MM.1S (cell line): ENCODE results near the gene DGCR8.

Experiments used
- EZH2 ChIP-seq: fragments of 300-600 bp; sonication (generic); optimal IDR thresholded peaks from 2 replicates; pipeline ENCODE3; 2017; ENCODE audit warnings: low read depth, mild to moderate bottlenecking, antibody characterized with exemption, low read length, mixed read lengths
- TF ChIP-seq, protein P1 (sequence below): fragments of 300-600 bp; sonication (generic); IDR thresholded peaks from 2 replicates; pipeline ENCODE4 v1.5.1; 2016; ENCODE audit warnings: antibody characterized with exemption, low read length, mixed read lengths

DNA sequence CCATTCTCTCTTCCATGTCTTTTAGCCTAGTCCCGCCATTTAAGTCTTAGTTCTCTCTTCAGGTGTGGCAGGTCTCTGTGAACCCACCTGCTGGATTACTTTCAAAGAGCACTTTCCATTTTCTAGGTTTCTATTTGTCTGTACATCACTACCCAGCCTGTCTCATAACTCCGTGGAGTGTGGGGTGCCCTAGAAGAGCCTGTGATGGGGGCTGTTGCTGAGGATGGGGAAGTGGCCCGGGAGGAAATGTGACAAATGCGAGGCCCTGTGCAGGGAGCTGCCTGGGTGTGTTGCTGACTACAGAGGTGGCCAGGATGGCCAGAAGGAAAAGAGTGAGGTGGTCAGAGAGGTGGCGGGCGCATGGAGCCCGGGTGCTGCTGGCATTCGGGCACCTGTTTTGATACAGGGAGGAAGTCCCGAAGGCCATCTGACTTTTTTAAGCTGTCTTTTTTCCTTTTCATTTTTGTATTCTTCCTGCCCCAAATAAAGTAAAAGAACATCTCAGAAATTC, 10.7 kb downstream of the DGCR8 start:
- TF ChIP-seq, protein P1, sequence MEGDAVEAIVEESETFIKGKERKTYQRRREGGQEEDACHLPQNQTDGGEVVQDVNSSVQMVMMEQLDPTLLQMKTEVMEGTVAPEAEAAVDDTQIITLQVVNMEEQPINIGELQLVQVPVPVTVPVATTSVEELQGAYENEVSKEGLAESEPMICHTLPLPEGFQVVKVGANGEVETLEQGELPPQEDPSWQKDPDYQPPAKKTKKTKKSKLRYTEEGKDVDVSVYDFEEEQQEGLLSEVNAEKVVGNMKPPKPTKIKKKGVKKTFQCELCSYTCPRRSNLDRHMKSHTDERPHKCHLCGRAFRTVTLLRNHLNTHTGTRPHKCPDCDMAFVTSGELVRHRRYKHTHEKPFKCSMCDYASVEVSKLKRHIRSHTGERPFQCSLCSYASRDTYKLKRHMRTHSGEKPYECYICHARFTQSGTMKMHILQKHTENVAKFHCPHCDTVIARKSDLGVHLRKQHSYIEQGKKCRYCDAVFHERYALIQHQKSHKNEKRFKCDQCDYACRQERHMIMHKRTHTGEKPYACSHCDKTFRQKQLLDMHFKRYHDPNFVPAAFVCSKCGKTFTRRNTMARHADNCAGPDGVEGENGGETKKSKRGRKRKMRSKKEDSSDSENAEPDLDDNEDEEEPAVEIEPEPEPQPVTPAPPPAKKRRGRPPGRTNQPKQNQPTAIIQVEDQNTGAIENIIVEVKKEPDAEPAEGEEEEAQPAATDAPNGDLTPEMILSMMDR, result no peak
- TF ChIP-seq EZH2, result no peak
